Transverse colon (tissue), 4 donors: ENCODE measurements around the gene MYO5B. TPM values are rescaled to one million over a fixed set of nuclear protein-coding genes. Genes with fewer than 3 reads are reported as not detected.
"Not testable (repeated sequence)": the region's sequence is repeated elsewhere in the genome, so short reads cannot be mapped to it uniquely, and the experiment has no call there.

Experiments
- DNase-seq: peaks from one replicate; pipeline ENCODE4 v3.0.0-alpha.2; 2019
- H3K27ac ChIP-seq, 4 donors: fragments of 200-600 bp; sonication (generic); 2 replicates each; pipeline ENCODE4 v1.5.1; 2016 to 2018; ENCODE audit warnings: inconsistent platforms in 4 of 4
- H3K27me3 ChIP-seq: fragments of 200-600 bp; sonication (generic); 2 replicates; pipeline ENCODE4 v1.5.1; 2017; ENCODE audit warnings: inconsistent platforms
- H3K36me3 ChIP-seq, 4 donors: fragments of 200-600 bp; sonication (generic); 2 replicates each; pipeline ENCODE4 v1.5.1; 2017 to 2019; ENCODE audit warnings: inconsistent platforms in 4 of 4
- H3K4me1 ChIP-seq, 4 donors: fragments of 200-600 bp; sonication (generic); 2 replicates each; pipeline ENCODE4 v1.5.1; 2017 to 2020; ENCODE audit warnings: inconsistent platforms in 4 of 4
- H3K4me3 ChIP-seq, 4 donors: fragments of 200-600 bp; sonication (generic); 1 replicate in 1 of 4; 2 replicates in 3 of 4; pipeline versions ENCODE4 v1.5.1 to v1.6.1; 2017 to 2019; ENCODE audit warnings: inconsistent platforms in 4 of 4
- H3K9me3 ChIP-seq, 2 donors: fragments of 200-600 bp; sonication (generic); 2 replicates each; pipeline ENCODE4 v1.5.1; 2017 to 2019; ENCODE audit warnings: inconsistent platforms in 2 of 2
- CTCF ChIP-seq, 5 experiments: fragments of 200-600 bp in 3 of 5; fragments of 450-650 bp in 2 of 5; sonication (generic) in 3 of 5; IDR thresholded peaks; 1 replicate in 2 of 5; 2 replicates in 3 of 5; pipeline ENCODE4 v1.5.1; 2016 to 2017; ENCODE audit warnings: antibody characterized with exemption in 5 of 5, inconsistent platforms in 3 of 5, mild to moderate bottlenecking in 2 of 5, moderate library complexity in 1 of 5
- EP300 ChIP-seq: sonication (generic); formaldehyde crosslinking; IDR thresholded peaks from one replicate; pipeline ENCODE4 v1.6.1; 2017; ENCODE audit warnings: antibody characterized with exemption, low read depth
- POLR2A ChIP-seq: fragments of 450-650 bp; IDR thresholded peaks from one replicate; pipeline ENCODE4 v1.6.1; 2016; ENCODE audit warnings: antibody characterized with exemption, mild to moderate bottlenecking, moderate library complexity
- POLR2AphosphoS5 ChIP-seq, 3 donors: sonication (generic); formaldehyde crosslinking; IDR thresholded peaks; one replicate each; pipeline ENCODE4 v1.6.1; 2016; ENCODE audit warnings: antibody characterized with exemption in 3 of 3
- WGBS, 2 donors: methylation state at CpG; one replicate each; pipeline ENCODE4 v1.1.5; 2018; ENCODE audit warnings: low coverage in 1 of 2; 5-methylcytosine and 5-hydroxymethylcytosine counted together
- in situ Hi-C, 4 donors: fragments of 200-750 bp; cut with MboI; loops; one replicate each; pipeline versions ENCODE4 v1.15.0 to v1.15.1; 2017; ENCODE audit warnings: low sequenced_read_pairs in 3 of 4, low pct_ligation_motif_present in 1 of 4, low pct_unique_long_range_greater_than_20kb in 1 of 4
- intact Hi-C: fragments of 100-400 bp; cut with DNase I; formaldehyde crosslinking; loops from one replicate; pipeline ENCODE4 v1.15.1; 2023; ENCODE audit warnings: low total_unique reads
- small RNA-seq, 4 donors: library from RNA; depleted of rRNA; stranded (forward); fragments of <200 nt; gene quantifications; one replicate each; pipeline ENCODE3, GENCODE V24; 2016
- total RNA-seq, 4 donors: library from RNA; depleted of rRNA; stranded (reverse); fragments of >200 nt; gene quantifications; one replicate each; pipeline ENCODE4 v1.1.0, GENCODE V29; 2016

The MYO5B gene
- total RNA-seq, 4 donors from 2014 or later: 96.7 to 144 (median 114) TPM

GRCh38 chr18:49786019-49786720, 408.8 kb downstream of the MYO5B start:
- WGBS, 2 donors: 78 to 80% methylated on average over 1 of the region's 1 CpG
- in situ Hi-C loops: no loop called here
- Histone ChIP-seq H3K27ac (no peak overlapping the region), H3K9me3 (no peaks in the 10 kb centered on the region), H3K27me3 (no peaks in the 10 kb centered on the region), H3K4me3 (no peak overlapping the region), H3K4me1 (peaks cover 0 to 8% (median 4%) of the 10 kb centered on the region in 4 donors), H3K36me3 (peaks cover 0 to 60% (median 13%) of the 10 kb centered on the region in 4 donors)
- intact Hi-C loops: loop anchor here (10.0 kb wide), 1 partner anchor 231 kb away; no protein-coding TSS in a partner anchor
- TF ChIP-seq POLR2A (no peak), EP300 (no peak), POLR2AphosphoS5 (IDR thresholded peaks at IDR 0.05) (no peak), CTCF (IDR thresholded peaks at IDR 0.05) (no peak)
- DNase-seq: no peak

GRCh38 chr18:49784427-49785185, 410.3 kb downstream of the MYO5B start:
- intact Hi-C loops: loop anchor here (10.0 kb wide), 1 partner anchor 230 kb away; no protein-coding TSS in a partner anchor
- DNase-seq: no peak
- H3K4me3 ChIP-seq: no peak overlapping the region
- H3K27me3 ChIP-seq: no peaks in the 10 kb centered on the region
- no peak overlapping the region for H3K27ac ChIP-seq
- peaks cover 0 to 62% (median 13%) of the 10 kb centered on the region in 4 donors for H3K36me3 ChIP-seq
- 77 to 86% methylated on average over 1 of the region's 1 CpG for WGBS, 2 donors
- H3K9me3 ChIP-seq: no peaks in the 10 kb centered on the region
- in situ Hi-C loops: no loop called here
- TF ChIP-seq EP300 (no peak), CTCF (IDR thresholded peaks at IDR 0.05) (peak in 1 of 5 experiments; percentile 14), POLR2AphosphoS5 (IDR thresholded peaks at IDR 0.05) (no peak)
- peaks cover 0 to 8% (median 4%) of the 10 kb centered on the region in 4 donors for H3K4me1 ChIP-seq

- H3K36me3 ChIP-seq: peaks cover 0 to 62% (median 13%) of the 10 kb centered on the region in 4 donors
- H3K4me3 ChIP-seq, DNase-seq, in situ Hi-C loops, H3K27ac ChIP-seq, H3K9me3 ChIP-seq, H3K27me3 ChIP-seq, H3K4me1 ChIP-seq: not testable (repeated sequence)
- 86 to 94% methylated on average over 3 of the region's 3 CpGs for WGBS, 2 donors
- intact Hi-C loops: loop anchor here (10.0 kb wide), 1 partner anchor 229 kb away; no protein-coding TSS in a partner anchor
These were observed 411.3 kb downstream of the MYO5B start for GRCh38 chr18:49783631-49784030.

- Histone ChIP-seq H3K36me3 (peaks cover 0 to 38% (median 12%) of the 10 kb centered on the region in 4 donors), H3K9me3 (peaks cover 0 to 14% of the 10 kb centered on the region in 2 donors), H3K4me1 (no peaks in the 10 kb centered on the region), H3K27me3 (no peaks in the 10 kb centered on the region), H3K4me3 (no peak overlapping the region), H3K27ac (no peak overlapping the region)
- WGBS, 2 donors: 89 to 100% methylated on average over 1 to 8 of the region's 8 CpGs
- no peak for DNase-seq
- in situ Hi-C loops (no loop called here), intact Hi-C loops (no loop called here)
- TF ChIP-seq EP300 (no peak), CTCF (IDR thresholded peaks at IDR 0.05) (no peak)
These were observed 416.0 kb downstream of the MYO5B start for GRCh38 chr18:49778826-49779465.

Small RNAs within 50 kb of the gene (small RNA-seq; reads per million reads assigned to genes)
- gene RF00019 (0 reads per million in 4 donors), gene RF00283 (0 reads per million in 4 donors), gene RN7SL310P (0 reads per million in 4 donors), gene RNA5SP457 (0 reads per million in 4 donors), gene SCARNA17 (0 reads per million in 4 donors)

Other genes starting within 250 kb of the MYO5B start
- 1 to 10 TPM in 1 of 4 donors, under 1 TPM in 2, not detected in 1; 0.27 to 4.2 (median 0.48) TPM for gene CFAP53, start 71.3 kb upstream of the MYO5B start, total RNA-seq
- 10 to 100 TPM; 65.1 to 97.8 (median 83.0) TPM for gene MBD1, start 86.4 kb upstream of the MYO5B start, total RNA-seq
- gene CXXC1, start 92.5 kb upstream of the MYO5B start, total RNA-seq: 100 to 1,000 TPM in 2 of 4 donors, 10 to 100 TPM in 2; 68.9 to 234 (median 117) TPM
- gene SKA1, start 179.9 kb upstream of the MYO5B start, total RNA-seq: 1 to 10 TPM in 1 of 4 donors, under 1 TPM in 1, not detected in 2; 0.14 to 4.2 TPM